ENCODE measurements around the gene IFT172.

DNA sequence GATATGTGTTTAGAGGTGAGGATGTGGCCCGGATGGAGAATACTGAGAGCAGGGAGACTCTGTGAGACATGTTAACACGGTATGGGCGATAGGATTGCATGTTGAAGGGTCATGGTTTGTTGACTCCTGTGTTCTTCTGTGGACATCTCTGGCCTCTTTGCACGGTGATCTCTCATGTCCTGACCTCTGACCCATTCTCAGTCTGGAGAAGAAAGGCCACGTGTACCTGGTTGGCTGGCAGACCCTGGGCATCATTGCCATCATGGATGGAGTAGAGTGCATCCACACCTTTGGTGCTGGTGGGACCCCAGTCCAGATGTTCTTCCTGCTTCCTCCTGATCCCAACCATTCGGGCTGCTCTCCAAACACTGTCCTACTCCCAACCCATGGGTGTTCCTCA, 17.0 kb upstream of the IFT172 start:
- no peak for TF ChIP-seq CTCF (IDR thresholded peaks at IDR 0.05)
- TF ChIP-seq NFE2L2 (conservative IDR thresholded peaks at IDR 0.05; ENCODE audit: low read length), result no peak
- TF ChIP-seq SMC3 (IDR thresholded peaks at IDR 0.05), result no peak
- no peak for TF ChIP-seq RFX5 (IDR thresholded peaks at IDR 0.05)
- no peak for TF ChIP-seq POLR2A (IDR thresholded peaks at IDR 0.05; ENCODE audit: low read length)
- no peak for TF ChIP-seq SREBF2 (IDR thresholded peaks at IDR 0.05)
- TF ChIP-seq HOXB5 (CRISPR knock-in tag; IDR thresholded peaks at IDR 0.05), result no peak
- TF ChIP-seq BHLHE40 (IDR thresholded peaks at IDR 0.05; ENCODE audit: low read depth, low read length), result no peak
- TF ChIP-seq HDAC2 (IDR thresholded peaks at IDR 0.05), result no peak
